NCI-H2171 treated with DMSO at 0.1 percent for 48 hours (cell line): Measurements from ENCODE around the gene LRRC56.
A peak's percentile ranks its signal among the peaks of the same experiment; 100 is the strongest.

Experiments used
- DNase-seq: peaks from one replicate; lab custom pipeline; 2025; lab: John Stamatoyannopoulos, UW

Gene LRRC56

GRCh38 chr11:536841-537621, at the start of gene LRRC56:
Gene LRRC56 (plus strand): TSS chr11:537527. CDS start chr11:540685, 3,158 bp downstream.
- peak; percentile 76 for DNase-seq

GRCh38 chr11:487571-488021, 49.7 kb upstream of the LRRC56 start:
- no peak for DNase-seq

GRCh38 chr11:488062-488461, 49.3 kb upstream of the LRRC56 start:
- DNase-seq: no peak

GRCh38 chr11:488579-488978, 48.7 kb upstream of the LRRC56 start:
- DNase-seq: no peak

- no peak for DNase-seq
Measured at GRCh38 chr11:488992-489391, 48.3 kb upstream of the LRRC56 start.

GRCh38 chr11:489610-490185, 47.6 kb upstream of the LRRC56 start:
- DNase-seq: no peak

GRCh38 chr11:490186-490929, 47.0 kb upstream of the LRRC56 start:
- DNase-seq: no peak

- DNase-seq: no peak
Measured at GRCh38 chr11:490930-491260, 46.4 kb upstream of the LRRC56 start.

- no peak for DNase-seq
Measured at GRCh38 chr11:491358-491757, 46.0 kb upstream of the LRRC56 start.

- DNase-seq: peak; percentile 75
Measured at GRCh38 chr11:492427-493226, 44.7 kb upstream of the LRRC56 start.

- DNase-seq: no peak
Measured at GRCh38 chr11:494761-495536, 42.4 kb upstream of the LRRC56 start.

GRCh38 chr11:495537-495931, 41.8 kb upstream of the LRRC56 start:
- DNase-seq: no peak

GRCh38 chr11:496834-497564, 40.3 kb upstream of the LRRC56 start:
- DNase-seq: no peak

- no peak for DNase-seq
Measured at GRCh38 chr11:497565-498296, 39.6 kb upstream of the LRRC56 start.

- DNase-seq: no peak
Measured at GRCh38 chr11:498297-499181, 38.8 kb upstream of the LRRC56 start.

GRCh38 chr11:499201-500076, 37.9 kb upstream of the LRRC56 start:
- DNase-seq: no peak

GRCh38 chr11:501001-501682, 36.2 kb upstream of the LRRC56 start:
- no peak for DNase-seq
